ENCODE results near the gene RUNX2.

DNA sequence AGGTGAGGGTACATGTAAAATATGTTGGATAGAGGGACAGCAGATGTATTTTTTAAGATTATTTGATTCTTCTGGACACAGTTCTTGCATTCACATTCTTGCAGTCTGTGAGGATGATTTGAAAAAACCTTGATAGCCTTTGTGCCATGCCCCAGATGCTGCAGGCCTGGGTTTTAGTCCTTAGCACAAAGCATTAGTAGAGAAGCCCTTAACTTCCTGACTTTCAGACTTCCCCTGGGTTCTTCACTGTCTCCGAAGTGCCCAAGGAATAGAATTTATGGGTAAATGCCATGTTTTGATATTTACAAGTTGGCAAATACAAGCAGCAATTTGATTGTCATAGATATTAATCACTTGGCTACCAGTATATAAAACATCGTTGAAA lies 117.2 kb downstream of the RUNX2 start:
- TF ChIP-seq, protein P1, sequence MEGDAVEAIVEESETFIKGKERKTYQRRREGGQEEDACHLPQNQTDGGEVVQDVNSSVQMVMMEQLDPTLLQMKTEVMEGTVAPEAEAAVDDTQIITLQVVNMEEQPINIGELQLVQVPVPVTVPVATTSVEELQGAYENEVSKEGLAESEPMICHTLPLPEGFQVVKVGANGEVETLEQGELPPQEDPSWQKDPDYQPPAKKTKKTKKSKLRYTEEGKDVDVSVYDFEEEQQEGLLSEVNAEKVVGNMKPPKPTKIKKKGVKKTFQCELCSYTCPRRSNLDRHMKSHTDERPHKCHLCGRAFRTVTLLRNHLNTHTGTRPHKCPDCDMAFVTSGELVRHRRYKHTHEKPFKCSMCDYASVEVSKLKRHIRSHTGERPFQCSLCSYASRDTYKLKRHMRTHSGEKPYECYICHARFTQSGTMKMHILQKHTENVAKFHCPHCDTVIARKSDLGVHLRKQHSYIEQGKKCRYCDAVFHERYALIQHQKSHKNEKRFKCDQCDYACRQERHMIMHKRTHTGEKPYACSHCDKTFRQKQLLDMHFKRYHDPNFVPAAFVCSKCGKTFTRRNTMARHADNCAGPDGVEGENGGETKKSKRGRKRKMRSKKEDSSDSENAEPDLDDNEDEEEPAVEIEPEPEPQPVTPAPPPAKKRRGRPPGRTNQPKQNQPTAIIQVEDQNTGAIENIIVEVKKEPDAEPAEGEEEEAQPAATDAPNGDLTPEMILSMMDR (IDR thresholded peaks at IDR 0.05; ENCODE audit: insufficient read depth, low read depth, low read length): no peak
- no peak for TF ChIP-seq EZH2 (IDR thresholded peaks at IDR 0.05; ENCODE audit: insufficient read depth, low read length)
